ENCODE measurements around the gene TRIM31. TPM values are rescaled to one million over a fixed set of nuclear protein-coding genes. Genes with fewer than 3 reads are reported as not detected.

The TRIM31 gene
- total RNA-seq, 2 donors from 2014 or later = not detected

- Histone ChIP-seq H3K4me3 (ENCODE audit: low read length) (no peak overlapping the region), H3K4me1 (ENCODE audit: control insufficient read depth, insufficient read depth, low read length) (no peaks in the 10 kb centered on the region), H3K27me3 (ENCODE audit: control insufficient read depth, insufficient read depth, low read length, poor library complexity, severe bottlenecking) (peaks cover 12% of the 10 kb centered on the region), H3K9me3 (ENCODE audit: control insufficient read depth, low read length) (no peaks in the 10 kb centered on the region), H3K36me3 (ENCODE audit: control insufficient read depth, insufficient read depth, low read length) (no peaks in the 10 kb centered on the region), H3K27ac (ENCODE audit: low read depth, low read length) (no peak overlapping the region), H3K9ac (ENCODE audit: extremely low read depth, low read length, poor library complexity, severe bottlenecking) (no peak overlapping the region)
- Mint-ChIP-seq H3K4me3 (no peak overlapping the region), H3K36me3 (ENCODE audit: low read depth) (no peaks in the 10 kb centered on the region), H3K27me3 (ENCODE audit: insufficient read depth) (peaks cover 51% of the 10 kb centered on the region), H3K27ac (no peak overlapping the region), H3K9me3 (no peaks in the 10 kb centered on the region), H3K4me1 (no peaks in the 10 kb centered on the region)
- no peak for TF ChIP-seq CTCF (conservative IDR thresholded peaks at IDR 0.05)
- DNase-seq = no peak
- WGBS, 2 experiments (ENCODE audit: insufficient coverage in 1 of 2, insufficient read length in 1 of 2) = 94 to 100% methylated on average over 3 of the region's 3 CpGs
Measured at GRCh38 chr6:30152910-30153610, 40.2 kb upstream of the TRIM31 start.

DNA sequence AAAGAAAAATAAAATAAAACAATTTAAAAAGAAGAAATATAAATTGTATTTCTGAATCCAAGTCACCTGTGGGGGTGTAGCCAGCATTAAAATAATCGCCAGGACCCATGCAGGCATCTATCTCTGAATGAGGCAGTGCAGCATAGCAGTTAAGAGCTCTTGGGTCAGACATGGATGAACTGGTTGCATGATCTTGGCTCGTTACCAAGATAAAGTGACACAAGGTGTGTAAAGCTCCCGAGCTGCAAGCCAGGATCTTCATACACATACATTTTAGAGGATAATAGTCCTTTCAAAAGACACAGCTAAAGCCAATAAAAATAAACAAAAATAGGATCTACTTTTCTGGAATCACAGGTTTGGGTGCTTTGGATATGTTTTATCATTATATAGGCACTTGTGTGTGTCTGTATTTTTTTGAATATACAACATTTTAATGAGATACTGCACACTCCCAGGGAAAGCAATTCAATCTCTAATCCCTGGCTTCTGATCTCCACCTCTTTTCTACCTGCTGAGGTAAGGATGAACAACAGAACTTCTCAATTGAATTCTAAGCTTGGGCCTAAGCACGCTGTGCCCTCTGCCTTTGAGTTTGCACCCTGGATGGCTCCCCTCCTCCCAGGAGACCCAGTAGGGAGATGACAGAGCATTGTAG, 39.3 kb upstream of the TRIM31 start:
- Mint-ChIP-seq H3K27me3 (ENCODE audit: insufficient read depth) (peaks cover 54% of the 10 kb centered on the region), H3K4me1 (no peaks in the 10 kb centered on the region), H3K4me3 (no peak overlapping the region), H3K9me3 (no peaks in the 10 kb centered on the region), H3K36me3 (ENCODE audit: low read depth) (no peaks in the 10 kb centered on the region), H3K27ac (no peak overlapping the region)
- Histone ChIP-seq H3K36me3 (ENCODE audit: control insufficient read depth, insufficient read depth, low read length) (no peaks in the 10 kb centered on the region), H3K9ac (ENCODE audit: extremely low read depth, low read length, poor library complexity, severe bottlenecking) (no peak overlapping the region), H3K27me3 (ENCODE audit: control insufficient read depth, insufficient read depth, low read length, poor library complexity, severe bottlenecking) (peaks cover 7% of the 10 kb centered on the region), H3K9me3 (ENCODE audit: control insufficient read depth, low read length) (no peaks in the 10 kb centered on the region), H3K4me3 (ENCODE audit: low read length) (no peak overlapping the region), H3K4me1 (ENCODE audit: control insufficient read depth, insufficient read depth, low read length) (no peaks in the 10 kb centered on the region), H3K27ac (ENCODE audit: low read depth, low read length) (no peak overlapping the region)
- no peak for DNase-seq
- 83 to 100% methylated on average over 1 to 4 of the region's 4 CpGs for WGBS, 2 experiments (ENCODE audit: insufficient coverage in 1 of 2, insufficient read length in 1 of 2)
- no peak for TF ChIP-seq CTCF (conservative IDR thresholded peaks at IDR 0.05)

DNA sequence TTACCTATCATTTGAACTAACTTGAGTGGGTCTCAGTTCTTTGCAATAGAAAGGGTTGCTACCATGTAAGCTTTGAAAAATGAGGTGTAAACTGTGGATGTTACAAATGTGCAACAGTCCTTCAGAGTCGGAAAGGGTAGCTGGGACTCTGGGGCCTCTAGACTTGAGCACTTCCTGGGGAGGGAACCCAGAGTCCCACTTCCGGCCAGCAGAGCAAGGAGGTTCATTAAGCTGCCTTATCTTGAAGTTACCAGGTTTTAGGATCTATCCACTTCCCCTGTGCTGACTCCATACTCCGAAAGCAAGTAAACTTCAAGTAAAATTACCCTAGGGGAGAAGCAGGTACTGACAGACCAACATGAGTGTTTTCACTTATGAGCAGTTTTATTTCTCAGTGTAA, 38.7 kb upstream of the TRIM31 start:
- H3K9ac ChIP-seq (ENCODE audit: extremely low read depth, low read length, poor library complexity, severe bottlenecking) = no peak overlapping the region
- no peaks in the 10 kb centered on the region for H3K4me1 Mint-ChIP-seq
- H3K4me1 ChIP-seq (ENCODE audit: control insufficient read depth, insufficient read depth, low read length) = no peaks in the 10 kb centered on the region
- peaks cover 7% of the 10 kb centered on the region for H3K27me3 ChIP-seq (ENCODE audit: control insufficient read depth, insufficient read depth, low read length, poor library complexity, severe bottlenecking)
- H3K9me3 ChIP-seq (ENCODE audit: control insufficient read depth, low read length) = no peaks in the 10 kb centered on the region
- H3K9me3 Mint-ChIP-seq = no peaks in the 10 kb centered on the region
- WGBS, 2 experiments (ENCODE audit: insufficient coverage in 1 of 2, insufficient read length in 1 of 2) = 70 to 83% methylated on average over 2 to 3 of the region's 3 CpGs
- H3K4me3 Mint-ChIP-seq = no peak overlapping the region
- no peaks in the 10 kb centered on the region for H3K36me3 Mint-ChIP-seq (ENCODE audit: low read depth)
- peaks cover 51% of the 10 kb centered on the region for H3K27me3 Mint-ChIP-seq (ENCODE audit: insufficient read depth)
- no peaks in the 10 kb centered on the region for H3K36me3 ChIP-seq (ENCODE audit: control insufficient read depth, insufficient read depth, low read length)
- H3K27ac Mint-ChIP-seq = no peak overlapping the region
- no peak for DNase-seq
- no peak overlapping the region for H3K27ac ChIP-seq (ENCODE audit: low read depth, low read length)
- no peak for TF ChIP-seq CTCF (conservative IDR thresholded peaks at IDR 0.05)
- no peak overlapping the region for H3K4me3 ChIP-seq (ENCODE audit: low read length)

Data from endodermal cell (in vitro differentiated cells).